ENCODE measurements around the gene UEVLD. TPM values are rescaled to one million over a fixed set of nuclear protein-coding genes. Genes with fewer than 3 reads are reported as not detected.

Gene UEVLD
- total and polyA plus RNA-seq, 7 donors: 9.4 to 38.6 (median 14.1) TPM

DNA sequence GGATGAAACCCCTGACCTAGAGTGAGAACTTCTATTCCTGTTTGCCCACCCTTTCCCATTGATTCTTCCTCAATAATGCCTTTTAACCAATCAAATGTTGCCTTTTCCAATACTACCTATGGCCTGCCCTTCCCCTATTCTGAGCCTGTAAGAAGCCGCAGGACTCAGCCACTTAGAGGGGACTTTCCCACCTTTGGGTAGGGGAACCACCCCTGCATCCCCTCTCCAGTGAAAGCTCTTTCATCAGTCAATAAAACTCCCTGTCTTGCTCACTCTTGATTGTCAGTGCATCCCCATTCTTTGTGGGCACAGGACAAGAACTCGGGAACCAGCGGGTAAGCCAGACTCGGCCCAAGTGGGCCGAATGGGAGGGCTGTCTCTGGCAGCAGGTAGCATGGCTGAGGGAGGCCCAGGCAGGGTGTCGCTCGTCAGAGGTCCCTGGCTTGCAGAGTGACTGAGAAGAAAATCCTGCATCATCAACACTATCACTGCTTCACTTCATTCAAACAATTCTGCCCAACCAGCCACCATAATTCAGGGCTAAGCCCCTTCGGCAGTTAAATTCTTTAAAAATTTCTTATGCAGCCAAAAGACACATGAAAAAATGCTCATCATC, 102.5 kb downstream of the UEVLD start:
- DNase-seq: no peak
- TF ChIP-seq, protein P1, sequence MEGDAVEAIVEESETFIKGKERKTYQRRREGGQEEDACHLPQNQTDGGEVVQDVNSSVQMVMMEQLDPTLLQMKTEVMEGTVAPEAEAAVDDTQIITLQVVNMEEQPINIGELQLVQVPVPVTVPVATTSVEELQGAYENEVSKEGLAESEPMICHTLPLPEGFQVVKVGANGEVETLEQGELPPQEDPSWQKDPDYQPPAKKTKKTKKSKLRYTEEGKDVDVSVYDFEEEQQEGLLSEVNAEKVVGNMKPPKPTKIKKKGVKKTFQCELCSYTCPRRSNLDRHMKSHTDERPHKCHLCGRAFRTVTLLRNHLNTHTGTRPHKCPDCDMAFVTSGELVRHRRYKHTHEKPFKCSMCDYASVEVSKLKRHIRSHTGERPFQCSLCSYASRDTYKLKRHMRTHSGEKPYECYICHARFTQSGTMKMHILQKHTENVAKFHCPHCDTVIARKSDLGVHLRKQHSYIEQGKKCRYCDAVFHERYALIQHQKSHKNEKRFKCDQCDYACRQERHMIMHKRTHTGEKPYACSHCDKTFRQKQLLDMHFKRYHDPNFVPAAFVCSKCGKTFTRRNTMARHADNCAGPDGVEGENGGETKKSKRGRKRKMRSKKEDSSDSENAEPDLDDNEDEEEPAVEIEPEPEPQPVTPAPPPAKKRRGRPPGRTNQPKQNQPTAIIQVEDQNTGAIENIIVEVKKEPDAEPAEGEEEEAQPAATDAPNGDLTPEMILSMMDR (IDR thresholded peaks at IDR 0.05): no peak
- Histone ChIP-seq H3K4me1 (no peaks in the 10 kb centered on the region), H3K27ac (no peak overlapping the region), H3K4me3 (no peak overlapping the region), H3K36me3 (ENCODE audit: insufficient read depth in 1 of 2, low read depth in 1 of 2) (peaks cover 7 to 87% of the 10 kb centered on the region in 2 donors), H3K27me3 (ENCODE audit: insufficient read depth in 3 of 3, low read length in 2 of 3) (no peaks in the 10 kb centered on the region), H3K9me3 (no peaks in the 10 kb centered on the region)
- WGBS, 3 donors: 93 to 96% (median 95%) methylated on average over 8 of the region's 8 CpGs
- no peak for ATAC-seq
- intact Hi-C loops (cut with DNase I): loop anchor here in 1 of 2 donors (10.0 kb wide), 1 partner anchor 191 kb away; no protein-coding TSS in a partner anchor

Other genes starting within 250 kb of the UEVLD start
- 100 to 1,000 TPM; 254 to 867 (median 701) TPM for gene LDHA, start 194.2 kb downstream of the UEVLD start, total RNA-seq
- 1,000 to 10,000 TPM in 2 of 3 donors, 100 to 1,000 TPM in 1; 903 to 1,038 (median 1,020) TPM for gene LDHA, start 194.2 kb downstream of the UEVLD start, polyA plus RNA-seq
- 1 to 10 TPM in 2 of 4 donors, under 1 TPM in 1, not detected in 1; 0.64 to 3.0 (median 2.5) TPM for gene LDHC, start 176.4 kb downstream of the UEVLD start, total RNA-seq
- gene LDHC, start 176.4 kb downstream of the UEVLD start, polyA plus RNA-seq: 1 to 10 TPM in 2 of 3 donors, not detected in 1; 2.3 to 4.0 TPM
- not detected for gene LDHAL6A, start 132.9 kb downstream of the UEVLD start, total RNA-seq
- gene LDHAL6A, start 132.9 kb downstream of the UEVLD start, polyA plus RNA-seq: under 1 TPM in 1 of 3 donors, not detected in 2; 0.03 TPM
- gene TSG101, start 61.8 kb downstream of the UEVLD start, total RNA-seq: 100 to 1,000 TPM in 1 of 4 donors, 10 to 100 TPM in 3; 66.5 to 105 (median 76.6) TPM
- gene TSG101, start 61.8 kb downstream of the UEVLD start, polyA plus RNA-seq: 100 to 1,000 TPM in 2 of 3 donors, 10 to 100 TPM in 1; 53.2 to 143 (median 124) TPM
- 1 to 10 TPM; 3.1 to 7.2 (median 5.7) TPM for gene MISFA, start 11.1 kb upstream of the UEVLD start, total RNA-seq
- 1 to 10 TPM; 1.4 to 6.1 (median 5.8) TPM for gene MISFA, start 11.1 kb upstream of the UEVLD start, polyA plus RNA-seq
- gene SPTY2D1, start 45.6 kb upstream of the UEVLD start, total RNA-seq: 10 to 100 TPM; 13.7 to 16.8 (median 15.1) TPM
- 10 to 100 TPM in 1 of 3 donors, 1 to 10 TPM in 2; 4.8 to 17.8 (median 7.3) TPM for gene SPTY2D1, start 45.6 kb upstream of the UEVLD start, polyA plus RNA-seq
- 1 to 10 TPM; 1.5 to 3.9 (median 2.8) TPM for gene TMEM86A, start 110.0 kb upstream of the UEVLD start, total RNA-seq
- gene TMEM86A, start 110.0 kb upstream of the UEVLD start, polyA plus RNA-seq: 1 to 10 TPM in 2 of 3 donors, under 1 TPM in 1; 0.76 to 2.6 (median 2.1) TPM
- under 1 TPM; 0.08 to 0.54 (median 0.46) TPM for gene IGSF22, start 137.5 kb upstream of the UEVLD start, total RNA-seq
- under 1 TPM; 0.03 to 0.87 (median 0.53) TPM for gene IGSF22, start 137.5 kb upstream of the UEVLD start, polyA plus RNA-seq
- gene PTPN5, start 203.1 kb upstream of the UEVLD start, total RNA-seq: 1 to 10 TPM in 1 of 4 donors, under 1 TPM in 3; 0.22 to 1.4 (median 0.71) TPM
- gene PTPN5, start 203.1 kb upstream of the UEVLD start, polyA plus RNA-seq: under 1 TPM; 0.47 to 0.61 (median 0.47) TPM

All from psoas muscle (tissue), 8 donors.